Panc1 (cell line): ENCODE measurements around the gene HCN1. TPM values are rescaled to one million over a fixed set of nuclear protein-coding genes. Genes with fewer than 3 reads are reported as not detected.

ENCODE experiments used
- ATAC-seq: fragments of 200-7000 bp; cut with Tn5 transposase; 2 replicates; pipeline ENCODE4 v1.9.1; 2020; ENCODE audit warnings: mild to moderate bottlenecking, moderate library complexity
- BruUV-seq: library from RNA; stranded (reverse); fragments of 400-500 nt; replicated peaks from 2 replicates; lab custom pipeline; 2021; lab: Mats Ljungman, UMichigan
- CTCF ChIA-PET: fragments of 300-600 bp; sonication (Branson Sonifier 250); formaldehyde crosslinking; loops from one replicate; lab custom pipeline; 2022; ENCODE audit warnings: antibody characterized with exemption; lab: Charles Lee
- POLR2A ChIA-PET: fragments of 300-600 bp; sonication (Branson Sonifier 250); formaldehyde crosslinking; loops from one replicate; lab custom pipeline; 2022; ENCODE audit warnings: antibody characterized with exemption; lab: Charles Lee
- DNase-seq: peaks from one replicate; pipeline ENCODE4 v3.0.0-alpha.2; 2010; ENCODE audit warnings: low read depth, low spot score
- H3K27ac ChIP-seq: 2 replicates; pipeline ENCODE4 v1.5.1; 2011; ENCODE audit warnings: mild to moderate bottlenecking, low read length, inconsistent platforms
- H3K27me3 ChIP-seq: fragments of 200-500 bp; sonication (Bioruptor generic); 2 replicates; pipeline ENCODE4 v1.6.0; 2014; ENCODE audit warnings: low read length, inconsistent platforms; ENCODE audit not compliant: control insufficient read depth, insufficient read depth
- H3K36me3 ChIP-seq: fragments of 200-500 bp; sonication (Bioruptor generic); 2 replicates; pipeline ENCODE4 v1.5.1; 2014; ENCODE audit warnings: inconsistent platforms, mild to moderate bottlenecking, low read length, moderate library complexity; ENCODE audit not compliant: control insufficient read depth, insufficient read depth
- H3K4me1 ChIP-seq: 2 replicates; pipeline ENCODE4 v1.5.1; 2011; ENCODE audit warnings: inconsistent platforms, mild to moderate bottlenecking, low read length, moderate library complexity; ENCODE audit not compliant: control insufficient read depth, insufficient read depth
- H3K4me3 ChIP-seq, 2 experiments: 2 replicates each; pipeline ENCODE4 v1.5.1; 2011 to 2012; ENCODE audit warnings: low read depth in 2 of 2, low read length in 2 of 2, mild to moderate bottlenecking in 2 of 2, inconsistent platforms in 1 of 2, moderate library complexity in 1 of 2
- H3K9me3 ChIP-seq: fragments of 200-500 bp; sonication (Bioruptor generic); 2 replicates; pipeline ENCODE4 v1.5.1; 2014; ENCODE audit warnings: low read depth, mild to moderate bottlenecking, inconsistent platforms, low read length, moderate library complexity; ENCODE audit not compliant: control insufficient read depth, insufficient read depth
- POLR2AphosphoS5 ChIP-seq: IDR thresholded peaks from 2 replicates; pipeline ENCODE4 v1.6.1; 2012; ENCODE audit warnings: mild to moderate bottlenecking, low read depth, low read length, moderate library complexity
- REST ChIP-seq, 2 experiments: IDR thresholded peaks; 2 replicates each; pipeline ENCODE4 v1.6.1; 2011 to 2012; ENCODE audit warnings: low read depth in 2 of 2, control low read depth in 1 of 2, low read length in 1 of 2, mild to moderate bottlenecking in 1 of 2, moderate library complexity in 1 of 2; ENCODE audit not compliant: insufficient read depth in 1 of 2
- SIN3A ChIP-seq: IDR thresholded peaks from 2 replicates; pipeline ENCODE4 v1.6.1; 2012; ENCODE audit warnings: low read depth, mild to moderate bottlenecking, low read length, moderate library complexity, borderline replicate concordance; ENCODE audit not compliant: insufficient read depth
- TCF7L2 ChIP-seq: IDR thresholded peaks from 2 replicates; pipeline ENCODE4 v1.6.1; 2011; ENCODE audit warnings: mild to moderate bottlenecking, low read depth, low read length, inconsistent platforms
- in situ Hi-C: cut with HindIII; loops from 2 replicates; pipeline ENCODE4 v1.10.0; 2016; ENCODE audit warnings: low sequenced_read_pairs, low pct_unique_long_range_greater_than_20kb
- intact Hi-C: fragments of 100-400 bp; cut with micrococcal nuclease; formaldehyde crosslinking; loops from one replicate; pipeline ENCODE4 v1.10.0; 2022; ENCODE audit not compliant: unreplicated experiment
- total RNA-seq: library from RNA; stranded (reverse); gene quantifications from one replicate; pipeline ENCODE4 v1.2.1, GENCODE V29; 2021; ENCODE audit not compliant: unreplicated experiment
- TF ChIP-seq, protein P1 (sequence below): fragments of 450-650 bp; IDR thresholded peaks from 2 replicates; pipeline ENCODE4 v1.5.1; 2017; ENCODE audit warnings: mild to moderate bottlenecking

HCN1 gene
- total RNA-seq, 1 experiment from 2014 or later = 0.36 TPM

GRCh38 chr5:45692481-45692880 is 3.7 kb downstream of the HCN1 start:
- in situ Hi-C loops = no loop called here
- H3K36me3 ChIP-seq = no peaks in the 10 kb centered on the region
- TF ChIP-seq, protein P1, sequence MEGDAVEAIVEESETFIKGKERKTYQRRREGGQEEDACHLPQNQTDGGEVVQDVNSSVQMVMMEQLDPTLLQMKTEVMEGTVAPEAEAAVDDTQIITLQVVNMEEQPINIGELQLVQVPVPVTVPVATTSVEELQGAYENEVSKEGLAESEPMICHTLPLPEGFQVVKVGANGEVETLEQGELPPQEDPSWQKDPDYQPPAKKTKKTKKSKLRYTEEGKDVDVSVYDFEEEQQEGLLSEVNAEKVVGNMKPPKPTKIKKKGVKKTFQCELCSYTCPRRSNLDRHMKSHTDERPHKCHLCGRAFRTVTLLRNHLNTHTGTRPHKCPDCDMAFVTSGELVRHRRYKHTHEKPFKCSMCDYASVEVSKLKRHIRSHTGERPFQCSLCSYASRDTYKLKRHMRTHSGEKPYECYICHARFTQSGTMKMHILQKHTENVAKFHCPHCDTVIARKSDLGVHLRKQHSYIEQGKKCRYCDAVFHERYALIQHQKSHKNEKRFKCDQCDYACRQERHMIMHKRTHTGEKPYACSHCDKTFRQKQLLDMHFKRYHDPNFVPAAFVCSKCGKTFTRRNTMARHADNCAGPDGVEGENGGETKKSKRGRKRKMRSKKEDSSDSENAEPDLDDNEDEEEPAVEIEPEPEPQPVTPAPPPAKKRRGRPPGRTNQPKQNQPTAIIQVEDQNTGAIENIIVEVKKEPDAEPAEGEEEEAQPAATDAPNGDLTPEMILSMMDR = no peak
- TF ChIP-seq REST (IDR thresholded peaks at IDR 0.05; ENCODE audit: insufficient read depth in 1 of 2, low read depth in 2 of 2, low read length in 1 of 2) (no peak), TCF7L2 (no peak), SIN3A (no peak), POLR2AphosphoS5 (no peak)
- ATAC-seq (no peak), DNase-seq (no peak)
- H3K27ac ChIP-seq = no peak overlapping the region
- H3K27me3 ChIP-seq = peaks cover 6% of the 10 kb centered on the region
- no peaks in the 10 kb centered on the region for H3K4me1 ChIP-seq
- POLR2A ChIA-PET = no interaction called here
- H3K9me3 ChIP-seq = no peaks in the 10 kb centered on the region
- no TSS peak for BruUV-seq
- intact Hi-C loops = no loop called here
- CTCF ChIA-PET = interaction anchor here (0.6 kb wide), 1 partner anchor 307 kb away, joined by 3 read pairs; no protein-coding TSS in a partner anchor
- no peak overlapping the region for H3K4me3 ChIP-seq

DNA sequence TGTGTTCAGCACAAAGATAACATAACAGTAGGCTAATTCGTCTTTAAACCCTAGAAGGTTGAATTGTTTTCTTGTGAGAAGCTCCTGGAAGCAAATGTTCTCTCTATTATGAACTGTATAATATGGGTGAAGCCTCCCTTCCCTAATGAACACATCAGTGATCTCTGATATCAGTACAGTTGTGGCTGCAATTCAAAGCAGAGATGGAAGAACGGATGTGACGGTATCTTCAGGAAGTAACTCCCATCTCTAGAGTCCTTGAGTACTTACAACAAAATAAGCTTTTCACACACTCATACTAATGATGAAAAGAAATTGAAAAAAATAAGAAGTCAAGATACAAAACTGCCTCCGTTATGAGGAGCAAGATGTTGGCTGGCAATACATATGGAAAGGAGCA is 4.5 kb downstream of the HCN1 start:
- no peak for DNase-seq

More for the DNA sequence above, 4.5 kb downstream of the HCN1 start:
- TF ChIP-seq, protein P1 = no peak
- no peak for TF ChIP-seq POLR2AphosphoS5
- TF ChIP-seq REST (IDR thresholded peaks at IDR 0.05; ENCODE audit: insufficient read depth in 1 of 2, low read depth in 2 of 2, low read length in 1 of 2) = no peak
- no peak for TF ChIP-seq SIN3A
- no peak for TF ChIP-seq TCF7L2
- intact Hi-C loops (no loop called here), in situ Hi-C loops (no loop called here)
- ATAC-seq = no peak
- no peak overlapping the region for H3K4me3 ChIP-seq
- CTCF ChIA-PET = no interaction called here
- no peaks in the 10 kb centered on the region for H3K36me3 ChIP-seq
- H3K27ac ChIP-seq = no peak overlapping the region
- peaks cover 6% of the 10 kb centered on the region for H3K27me3 ChIP-seq
- POLR2A ChIA-PET = no interaction called here
- no TSS peak for BruUV-seq
- H3K4me1 ChIP-seq = no peaks in the 10 kb centered on the region
- H3K9me3 ChIP-seq = no peaks in the 10 kb centered on the region
